ENCODE results near the gene ENTPD8.

- TF ChIP-seq MYC (IDR thresholded peaks at IDR 0.05; ENCODE audit: low read depth, low read length) (no peak), CTCF (IDR thresholded peaks at IDR 0.05; ENCODE audit: low read depth, low read length) (no peak), POLR2A (IDR thresholded peaks at IDR 0.05; ENCODE audit: extremely low read depth, insufficient read length) (no peak), MAX (IDR thresholded peaks at IDR 0.05; ENCODE audit: low read depth, low read length) (no peak)
Measured at GRCh38 chr9:137477778-137478612, 36.8 kb upstream of the ENTPD8 start.
